ENCODE measurements around the gene KAT6B. TPM values are rescaled to one million over a fixed set of nuclear protein-coding genes. Genes with fewer than 3 reads are reported as not detected.
A peak's percentile ranks its signal among the peaks of the same experiment; 100 is the strongest.
"Not testable (repeated sequence)": the region's sequence is repeated elsewhere in the genome, so short reads cannot be mapped to it uniquely, and the experiment has no call there.

KAT6B gene
- total RNA-seq, 2 experiments from 2014 or later = 23.1 to 26.9 TPM

- ChIA-PET POLR2A (no interaction called here), CTCF (interaction anchor here (0.8 to 1.5 kb wide), 3 partner anchors 10 to 11 kb away, joined by 3 to 5 read pairs (median 3); no protein-coding TSS in a partner anchor)
Observed at GRCh38 chr10:74883428-74883827, 57.0 kb downstream of the KAT6B start.

GRCh38 chr10:74887614-74888284 is 61.3 kb downstream of the KAT6B start:
- Mint-ChIP-seq H3K9me3 (no peaks in the 10 kb centered on the region), H3K27ac (no peak overlapping the region), H3K4me3 (no peak overlapping the region), H3K27me3 (no peaks in the 10 kb centered on the region), H3K4me1 (peaks cover 1% of the 10 kb centered on the region), H3K36me3 (ENCODE audit: low read depth) (no peaks in the 10 kb centered on the region)
- ChIA-PET POLR2A (no interaction called here), CTCF (interaction anchor here (0.6 kb wide), 1 partner anchor 44 kb away, joined by 3 read pairs; no protein-coding TSS in a partner anchor)
- DNase-seq = no peak

More at GRCh38 chr10:74883428-74883827, 57.0 kb downstream of the KAT6B start:
- H3K27ac Mint-ChIP-seq = no peak overlapping the region
- peaks cover 2% of the 10 kb centered on the region for H3K36me3 Mint-ChIP-seq (ENCODE audit: low read depth)
- no peak overlapping the region for H3K4me3 Mint-ChIP-seq
- no peaks in the 10 kb centered on the region for H3K27me3 Mint-ChIP-seq
- no peak for DNase-seq
- H3K9me3 Mint-ChIP-seq = no peaks in the 10 kb centered on the region
- peaks cover 1% of the 10 kb centered on the region for H3K4me1 Mint-ChIP-seq

GRCh38 chr10:74888962-74889661 is 62.7 kb downstream of the KAT6B start:
- DNase-seq = no peak
- CTCF ChIA-PET = interaction anchor here (0.6 to 1.7 kb wide), 5 partner anchors 9 to 647 kb away, joined by 3 to 6 read pairs (median 4); no protein-coding TSS in a partner anchor
- no peaks in the 10 kb centered on the region for H3K36me3 Mint-ChIP-seq (ENCODE audit: low read depth)
- H3K4me3 Mint-ChIP-seq = no peak overlapping the region
- no peaks in the 10 kb centered on the region for H3K9me3 Mint-ChIP-seq
- peaks cover 3% of the 10 kb centered on the region for H3K4me1 Mint-ChIP-seq
- H3K27me3 Mint-ChIP-seq = no peaks in the 10 kb centered on the region
- POLR2A ChIA-PET = no interaction called here
- H3K27ac Mint-ChIP-seq = no peak overlapping the region

- DNase-seq = no peak
- H3K27ac Mint-ChIP-seq = no peak overlapping the region
- H3K4me1 Mint-ChIP-seq = peaks cover 6% of the 10 kb centered on the region
- CTCF ChIA-PET = interaction anchor here (0.6 to 1.7 kb wide), 5 partner anchors 8 to 647 kb away, joined by 3 to 6 read pairs (median 4); no protein-coding TSS in a partner anchor
- H3K4me3 Mint-ChIP-seq = no peak overlapping the region
- no peaks in the 10 kb centered on the region for H3K9me3 Mint-ChIP-seq
- H3K27me3 Mint-ChIP-seq = no peaks in the 10 kb centered on the region
- no peaks in the 10 kb centered on the region for H3K36me3 Mint-ChIP-seq (ENCODE audit: low read depth)
- POLR2A ChIA-PET = no interaction called here
Observed at GRCh38 chr10:74889662-74889998, 63.2 kb downstream of the KAT6B start.

- peaks cover 6% of the 10 kb centered on the region for H3K4me1 Mint-ChIP-seq
- no peaks in the 10 kb centered on the region for H3K9me3 Mint-ChIP-seq
- no peaks in the 10 kb centered on the region for H3K27me3 Mint-ChIP-seq
- H3K27ac Mint-ChIP-seq = no peak overlapping the region
- ChIA-PET POLR2A (no interaction called here), CTCF (no interaction called here)
- H3K4me3 Mint-ChIP-seq = no peak overlapping the region
- H3K36me3 Mint-ChIP-seq (ENCODE audit: low read depth) = no peaks in the 10 kb centered on the region
- DNase-seq = no peak
Observed at GRCh38 chr10:74890460-74890859, 64.1 kb downstream of the KAT6B start.

GRCh38 chr10:74891053-74891452 is 64.7 kb downstream of the KAT6B start:
- POLR2A ChIA-PET = no interaction called here
- Mint-ChIP-seq H3K27me3 (no peaks in the 10 kb centered on the region), H3K4me1 (peaks cover 7% of the 10 kb centered on the region), H3K4me3 (no peak overlapping the region), H3K36me3 (ENCODE audit: low read depth) (no peaks in the 10 kb centered on the region), H3K9me3 (no peaks in the 10 kb centered on the region), H3K27ac (no peak overlapping the region)
- DNase-seq = no peak
- CTCF ChIA-PET = interaction anchor here (1.2 kb wide), 1 partner anchor 86 kb away, joined by 3 read pairs; no protein-coding TSS in a partner anchor

- ChIA-PET POLR2A (no interaction called here), CTCF (interaction anchor here (0.6 to 1.8 kb wide), 12 partner anchors 10 to 749 kb away, joined by 3 to 5 read pairs (median 4); no protein-coding TSS in a partner anchor)
- peaks cover 18% of the 10 kb centered on the region for H3K4me1 Mint-ChIP-seq
- no peak for DNase-seq
- no peaks in the 10 kb centered on the region for H3K27me3 Mint-ChIP-seq
- no peaks in the 10 kb centered on the region for H3K36me3 Mint-ChIP-seq (ENCODE audit: low read depth)
- no peak overlapping the region for H3K27ac Mint-ChIP-seq
- H3K4me3 Mint-ChIP-seq = no peak overlapping the region
- no peaks in the 10 kb centered on the region for H3K9me3 Mint-ChIP-seq
Observed at GRCh38 chr10:74892839-74893238, 66.4 kb downstream of the KAT6B start.

- CTCF ChIA-PET = interaction anchor here (0.6 to 1.8 kb wide), 9 partner anchors 9 to 750 kb away, joined by 3 to 5 read pairs (median 3); no protein-coding TSS in a partner anchor
- peaks cover 23% of the 10 kb centered on the region for H3K4me1 Mint-ChIP-seq
- DNase-seq; H3K27me3 Mint-ChIP-seq; H3K27ac Mint-ChIP-seq; POLR2A ChIA-PET; H3K4me3 Mint-ChIP-seq; H3K36me3 Mint-ChIP-seq (ENCODE audit: low read depth); H3K9me3 Mint-ChIP-seq: not testable (repeated sequence)
Observed at GRCh38 chr10:74893329-74893728, 66.9 kb downstream of the KAT6B start.

- Mint-ChIP-seq H3K9me3 (peaks cover 5% of the 10 kb centered on the region), H3K36me3 (ENCODE audit: low read depth) (peaks cover 7% of the 10 kb centered on the region), H3K27ac (peak overlapping the region; percentile 61), H3K4me1 (peaks cover 47% of the 10 kb centered on the region), H3K27me3 (no peaks in the 10 kb centered on the region), H3K4me3 (no peak overlapping the region)
- no peak for DNase-seq
- ChIA-PET CTCF (interaction anchor here (1.2 to 1.5 kb wide), 2 partner anchors 8 to 125 kb away, joined by 3 to 6 read pairs; no protein-coding TSS in a partner anchor), POLR2A (no interaction called here)
Observed at GRCh38 chr10:74896788-74897527, 70.6 kb downstream of the KAT6B start.

GRCh38 chr10:74898201-74898976 is 72.0 kb downstream of the KAT6B start:
- Mint-ChIP-seq H3K4me1 (peaks cover 48% of the 10 kb centered on the region), H3K4me3 (no peak overlapping the region), H3K27me3 (no peaks in the 10 kb centered on the region), H3K27ac (peak overlapping the region; percentile 79), H3K36me3 (ENCODE audit: low read depth) (peaks cover 7% of the 10 kb centered on the region), H3K9me3 (peaks cover 5% of the 10 kb centered on the region)
- ChIA-PET CTCF (interaction anchor here (0.6 to 1.2 kb wide), 8 partner anchors 9 to 1049 kb away, joined by 3 to 6 read pairs (median 4); no protein-coding TSS in a partner anchor), POLR2A (interaction anchor here (0.6 to 0.7 kb wide), 5 partner anchors 27 to 1870 kb away, joined by 3 to 11 read pairs (median 6); no protein-coding TSS in a partner anchor)
- peak; percentile 40 for DNase-seq

- ChIA-PET CTCF (interaction anchor here (1.0 kb wide), 1 partner anchor 15 kb away, joined by 4 read pairs; no protein-coding TSS in a partner anchor), POLR2A (interaction anchor here (0.9 kb wide), 1 partner anchor 13 kb away, joined by 3 read pairs; no protein-coding TSS in a partner anchor)
- H3K4me3 Mint-ChIP-seq = no peak overlapping the region
- H3K9me3 Mint-ChIP-seq = peaks cover 5% of the 10 kb centered on the region
- no peaks in the 10 kb centered on the region for H3K27me3 Mint-ChIP-seq
- peak overlapping the region; percentile 87 for H3K27ac Mint-ChIP-seq
- peak; percentile 54 for DNase-seq
- peaks cover 45% of the 10 kb centered on the region for H3K4me1 Mint-ChIP-seq
- peaks cover 7% of the 10 kb centered on the region for H3K36me3 Mint-ChIP-seq (ENCODE audit: low read depth)
Observed at GRCh38 chr10:74900297-74900696, 73.9 kb downstream of the KAT6B start.

- Mint-ChIP-seq H3K4me1 (peaks cover 43% of the 10 kb centered on the region), H3K4me3 (no peak overlapping the region), H3K9me3 (peaks cover 5% of the 10 kb centered on the region), H3K36me3 (ENCODE audit: low read depth) (peaks cover 7% of the 10 kb centered on the region), H3K27me3 (no peaks in the 10 kb centered on the region), H3K27ac (no peak overlapping the region)
- ChIA-PET CTCF (interaction anchor here (0.6 kb wide), 1 partner anchor 12 kb away, joined by 3 read pairs; no protein-coding TSS in a partner anchor), POLR2A (no interaction called here)
- DNase-seq = no peak
Observed at GRCh38 chr10:74901301-74901700, 74.9 kb downstream of the KAT6B start.

Measured in activated CD4-positive, alpha-beta T cell treated with anti-CD3 and anti-CD28 coated beads, Interleukin-2, amount 10 ng/mL, durations not matched to agents 7 days and 5 days (primary cell).